GM12892 (cell line): Measurements from ENCODE around the gene ANKUB1.

ENCODE experiments used
- DNase-seq: peaks from one replicate; pipeline ENCODE4 v3.0.0; 2011; ENCODE audit not compliant: insufficient read length
- FAIRE-seq: peaks from 2 replicates; lab custom pipeline; 2011; peaks lifted over from hg19 to GRCh38; lab: Jason Lieb, UNC
- POLR2A ChIP-seq: IDR thresholded peaks from 2 replicates; pipeline ENCODE4 v1.6.1; 2011; ENCODE audit warnings: low read depth, low read length, control low read depth
- POLR2AphosphoS5 ChIP-seq: IDR thresholded peaks from 2 replicates; pipeline ENCODE4 v1.6.1; 2011; ENCODE audit warnings: low read depth, low read length, control low read depth
- TAF1 ChIP-seq: IDR thresholded peaks from 2 replicates; pipeline ENCODE4 v1.6.1; 2011; ENCODE audit warnings: low read depth, mild to moderate bottlenecking, control low read depth, low read length, borderline replicate concordance

The ANKUB1 gene

DNA sequence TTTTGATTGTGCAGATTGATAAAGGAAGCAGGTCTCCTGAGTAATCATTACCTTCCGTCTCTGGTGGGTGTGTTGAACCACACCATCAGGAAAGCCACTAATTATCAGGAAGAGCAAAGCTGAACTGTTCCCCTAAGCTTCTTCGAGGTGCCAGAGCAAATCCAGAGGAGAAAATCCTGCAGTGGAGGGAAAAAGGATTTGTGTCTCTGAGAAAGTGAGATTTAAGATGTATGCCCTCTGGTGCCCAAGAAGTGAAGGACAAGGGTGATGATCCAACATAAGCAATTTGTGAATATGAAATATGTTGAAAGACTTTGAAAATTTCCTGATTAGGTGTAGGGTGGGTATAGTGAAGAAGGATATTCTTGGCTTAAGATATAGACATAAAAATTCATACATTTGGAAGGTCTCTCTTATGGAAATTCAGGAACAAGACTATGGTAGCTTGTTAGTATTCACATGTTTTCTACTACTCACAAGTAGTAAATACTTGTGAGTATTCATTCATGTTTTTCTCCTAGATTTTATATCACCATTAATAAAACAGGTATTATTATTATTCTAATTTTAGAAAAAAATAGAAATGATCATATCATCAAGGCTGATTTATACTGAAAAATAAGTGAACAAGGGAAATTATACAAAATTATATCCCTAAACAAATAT lies 74.8 kb downstream of the ANKUB1 start:
- TF ChIP-seq TAF1 (no peak), POLR2A (no peak), POLR2AphosphoS5 (no peak)
- FAIRE-seq (peak; percentile 87), DNase-seq (no peak)

DNA sequence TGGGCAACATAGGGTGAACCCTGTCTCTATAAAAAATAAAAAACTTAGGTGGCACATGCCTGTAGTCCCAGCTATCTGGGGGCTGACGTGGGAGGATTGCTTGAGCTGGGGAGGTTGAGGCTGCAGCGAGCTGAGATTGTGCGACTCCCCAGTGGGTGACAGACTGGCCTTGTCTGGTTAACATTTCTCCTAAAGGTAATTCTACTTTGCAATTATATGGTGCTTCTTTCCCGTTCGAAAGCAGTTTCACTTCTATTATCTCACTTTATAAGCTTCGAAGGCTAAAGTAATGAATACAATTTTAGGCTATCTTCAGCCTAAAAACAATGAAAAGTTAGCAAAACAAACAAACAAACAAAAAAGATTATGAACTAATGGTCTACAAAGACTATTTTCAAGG lies 75.4 kb downstream of the ANKUB1 start:
- TF ChIP-seq POLR2AphosphoS5: no peak
- no peak for FAIRE-seq
- no peak for DNase-seq

DNA sequence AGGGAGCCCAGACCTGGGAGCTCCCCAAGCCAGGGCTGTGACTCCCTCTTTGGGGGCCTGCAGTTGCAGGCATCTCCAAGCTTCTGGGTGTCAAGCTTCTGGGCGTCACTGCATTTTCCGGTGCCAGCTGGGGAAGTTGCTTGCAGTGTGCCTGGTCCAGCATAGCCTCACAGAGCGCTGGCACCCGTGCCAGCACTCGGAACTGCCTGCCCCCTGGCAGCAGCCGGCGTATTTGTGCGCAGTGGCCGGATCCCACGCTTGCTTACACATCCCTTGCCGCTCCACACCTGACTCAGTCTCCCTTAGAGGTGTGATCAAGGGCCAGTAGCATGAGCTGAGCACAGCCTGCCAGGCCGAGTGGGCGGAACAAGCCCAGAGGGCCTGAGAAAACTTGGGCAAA lies 77.1 kb downstream of the ANKUB1 start:
- FAIRE-seq: no peak
- TF ChIP-seq TAF1 (no peak), POLR2A (no peak), POLR2AphosphoS5 (no peak)
- DNase-seq: no peak

DNA sequence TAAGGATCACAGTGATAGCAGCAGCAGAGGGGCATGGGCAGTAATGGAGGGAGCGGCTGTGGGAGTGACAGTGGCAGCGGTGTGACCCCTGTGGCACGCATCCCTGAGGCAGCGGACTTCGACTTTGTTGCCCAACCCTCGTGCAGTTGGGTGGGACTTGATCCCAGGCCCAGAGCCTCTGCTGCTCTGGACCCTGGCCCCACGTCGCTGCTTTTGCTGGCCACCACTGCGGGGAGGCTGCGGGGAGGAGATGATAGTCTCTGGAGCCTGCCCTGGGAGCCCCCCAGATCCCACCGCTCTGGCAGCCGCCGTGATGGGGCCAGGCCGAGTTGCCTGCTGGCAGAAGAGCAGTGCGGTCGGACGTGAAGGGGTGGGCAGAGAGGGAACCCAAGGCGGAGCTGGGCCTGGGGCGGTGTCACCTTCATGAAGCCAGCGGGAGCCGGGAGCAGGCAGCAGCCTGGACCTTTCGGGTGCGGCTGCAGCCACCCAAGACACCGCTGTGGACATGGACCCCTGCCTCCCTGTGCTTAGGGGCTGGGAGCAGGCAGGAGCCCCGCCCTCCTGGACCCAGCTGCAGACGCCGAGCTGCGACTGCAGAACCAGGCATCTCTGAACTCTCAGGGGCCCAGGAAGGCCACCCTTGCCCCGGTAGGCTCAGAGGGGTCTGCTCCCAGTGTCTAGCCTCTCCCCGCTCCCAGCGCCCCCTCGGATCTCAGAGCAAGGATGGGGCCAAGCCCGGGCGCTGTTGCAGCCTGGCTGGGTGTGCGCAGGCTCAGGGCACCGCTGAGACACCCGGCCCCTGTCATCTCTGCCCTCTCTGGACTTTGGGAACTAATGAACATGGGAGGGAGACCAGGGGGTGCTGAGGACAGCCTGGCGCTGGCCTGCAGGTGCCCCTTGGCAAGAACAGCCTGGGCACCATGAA lies 78.4 kb downstream of the ANKUB1 start:
- no peak for DNase-seq
- FAIRE-seq: no peak
- TF ChIP-seq POLR2AphosphoS5: no peak
